OCI-LY3 (cell line): ENCODE results near the gene MTA2.
A peak's percentile ranks its signal among the peaks of the same experiment; 100 is the strongest.

Source experiments
- H2AFZ ChIP-seq: fragments of 200-600, 300-600 bp; shearing (Covaris generic); 2 replicates; pipeline ENCODE4 v1.6.0; 2014; ENCODE audit warnings: antibody characterized with exemption, low read depth, low read length
- H3K27ac ChIP-seq: fragments of 200-600, 300-600 bp; sonication (generic); 2 replicates; pipeline ENCODE4 v1.5.1; 2014; ENCODE audit warnings: mild to moderate bottlenecking, low read length, moderate library complexity, mixed read lengths
- H3K27me3 ChIP-seq: fragments of 200-600, 300-600 bp; sonication (generic); 2 replicates; pipeline ENCODE4 v1.6.1; 2014; ENCODE audit warnings: low read depth, low read length, mixed read lengths
- H3K36me3 ChIP-seq: fragments of 200-600, 300-600 bp; sonication (generic); replicated peaks from 2 replicates; pipeline ENCODE3; 2014; ENCODE audit warnings: low read depth, low read length, mixed read lengths
- H3K4me1 ChIP-seq: fragments of 300-600, 200-600 bp; sonication (generic); 2 replicates; pipeline ENCODE4 v1.6.1; 2014; ENCODE audit warnings: low read length, mixed read lengths
- H3K4me2 ChIP-seq: fragments of 200-600, 300-600 bp; sonication (generic); 2 replicates; pipeline ENCODE4 v1.6.1; 2014; ENCODE audit warnings: low read length, mixed read lengths
- H3K4me3 ChIP-seq: fragments of 300-600, 200-600 bp; sonication (generic); 2 replicates; pipeline ENCODE4 v1.5.1; 2014; ENCODE audit warnings: antibody characterized with exemption, mild to moderate bottlenecking, low read length, moderate library complexity
- H3K79me2 ChIP-seq: fragments of 300-600, 200-600 bp; shearing (Covaris generic); 2 replicates; pipeline ENCODE4 v1.6.1; 2014; ENCODE audit warnings: mild to moderate bottlenecking, low read length, mixed read lengths
- H3K9ac ChIP-seq: fragments of 300-600, 200-600 bp; shearing (Covaris generic); 2 replicates; pipeline ENCODE4 v1.6.0; 2014; ENCODE audit warnings: mild to moderate bottlenecking, low read length, moderate library complexity
- H3K9me3 ChIP-seq: fragments of 200-600, 300-600 bp; shearing (Covaris generic); 2 replicates; pipeline ENCODE4 v1.6.1; 2014; ENCODE audit warnings: low read length, mixed read lengths; ENCODE audit not compliant: insufficient read depth
- H4K20me1 ChIP-seq: fragments of 200-600, 300-600 bp; sonication (generic); 2 replicates; pipeline ENCODE4 v1.6.1; 2016; ENCODE audit warnings: low read length, mixed read lengths; ENCODE audit not compliant: insufficient read depth
- CTCF ChIP-seq: fragments of 200-600, 300-600 bp; sonication (generic); IDR thresholded peaks from 2 replicates; pipeline ENCODE4 v1.5.1; 2014; ENCODE audit warnings: antibody characterized with exemption, low read length, low read depth
- EZH2phosphoT487 ChIP-seq: fragments of 200-600 bp; shearing (Covaris generic); IDR thresholded peaks from 2 replicates; pipeline ENCODE4 v1.6.1; 2018; ENCODE audit warnings: antibody characterized with exemption, mixed run types, low read depth

Gene MTA2

GRCh38 chr11:62600367-62601121 is 1.1 kb downstream of the MTA2 start:
- peaks cover 25% of the 10 kb centered on the region for H3K4me1 ChIP-seq
- peak overlapping the region; percentile 82 for H3K27ac ChIP-seq
- H3K4me3 ChIP-seq = peak overlapping the region; percentile 87

GRCh38 chr11:62599901-62600300 is 1.8 kb downstream of the MTA2 start:
- Histone ChIP-seq H4K20me1 (no peaks in the 10 kb centered on the region), H3K4me2 (peak overlapping the region; percentile 88), H3K9me3 (no peaks in the 10 kb centered on the region), H3K27me3 (no peaks in the 10 kb centered on the region), H3K79me2 (peaks cover 43% of the 10 kb centered on the region), H3K36me3 (peaks cover 60% of the 10 kb centered on the region), H3K4me1 (peaks cover 25% of the 10 kb centered on the region), H3K27ac (peak overlapping the region; percentile 82), H2AFZ (no peak overlapping the region), H3K4me3 (peak overlapping the region; percentile 87), H3K9ac (peak overlapping the region; percentile 97)
- TF ChIP-seq EZH2phosphoT487 = no peak
- TF ChIP-seq CTCF = no peak

More at GRCh38 chr11:62600367-62601121, 1.1 kb downstream of the MTA2 start:
- peaks cover 55% of the 10 kb centered on the region for H3K36me3 ChIP-seq
- H3K27me3 ChIP-seq = no peaks in the 10 kb centered on the region
- peak overlapping the region; percentile 88 for H3K4me2 ChIP-seq
- TF ChIP-seq CTCF (no peak), EZH2phosphoT487 (no peak)
- H3K9ac ChIP-seq = peak overlapping the region; percentile 97
- H4K20me1 ChIP-seq = no peaks in the 10 kb centered on the region
- H3K79me2 ChIP-seq = peaks cover 43% of the 10 kb centered on the region
- no peaks in the 10 kb centered on the region for H3K9me3 ChIP-seq
- H2AFZ ChIP-seq = 0 out of 2 replicates have a peak overlapping the region, but pooled peaks have one; percentile 20

- peak overlapping the region; percentile 87 for H3K4me3 ChIP-seq
- peaks cover 25% of the 10 kb centered on the region for H3K4me1 ChIP-seq
- peaks cover 68% of the 10 kb centered on the region for H3K36me3 ChIP-seq
- no peaks in the 10 kb centered on the region for H3K27me3 ChIP-seq
- no peak for TF ChIP-seq EZH2phosphoT487
- TF ChIP-seq CTCF = no peak
- H3K27ac ChIP-seq = peak overlapping the region; percentile 82
- no peaks in the 10 kb centered on the region for H3K9me3 ChIP-seq
- H4K20me1 ChIP-seq = no peaks in the 10 kb centered on the region
- H3K4me2 ChIP-seq = peak overlapping the region; percentile 88
- H3K79me2 ChIP-seq = peaks cover 43% of the 10 kb centered on the region
- H2AFZ ChIP-seq = no peak overlapping the region
- H3K9ac ChIP-seq = peak overlapping the region; percentile 97
These were observed 2.5 kb downstream of the MTA2 start for GRCh38 chr11:62599069-62599696.

GRCh38 chr11:62595124-62595523 is 6.5 kb downstream of the MTA2 start:
- H3K79me2 ChIP-seq = peaks cover 45% of the 10 kb centered on the region
- H3K27ac ChIP-seq = no peak overlapping the region
- H2AFZ ChIP-seq = no peak overlapping the region
- TF ChIP-seq EZH2phosphoT487 = no peak
- no peaks in the 10 kb centered on the region for H4K20me1 ChIP-seq
- no peak overlapping the region for H3K4me3 ChIP-seq
- peaks cover 62% of the 10 kb centered on the region for H3K36me3 ChIP-seq
- no peak overlapping the region for H3K4me2 ChIP-seq
- H3K27me3 ChIP-seq = no peaks in the 10 kb centered on the region
- H3K4me1 ChIP-seq = peaks cover 34% of the 10 kb centered on the region
- no peaks in the 10 kb centered on the region for H3K9me3 ChIP-seq
- H3K9ac ChIP-seq = no peak overlapping the region
